NCI-H1105 treated with DMSO at 0.1 percent for 48 hours (cell line): ENCODE data around the gene CYREN.
"Not testable (repeated sequence)": the region's sequence is repeated elsewhere in the genome, so short reads cannot be mapped to it uniquely, and the experiment has no call there.

Experiments
- DNase-seq: peaks from one replicate; lab custom pipeline; 2025; lab: John Stamatoyannopoulos, UW

The CYREN gene

DNA sequence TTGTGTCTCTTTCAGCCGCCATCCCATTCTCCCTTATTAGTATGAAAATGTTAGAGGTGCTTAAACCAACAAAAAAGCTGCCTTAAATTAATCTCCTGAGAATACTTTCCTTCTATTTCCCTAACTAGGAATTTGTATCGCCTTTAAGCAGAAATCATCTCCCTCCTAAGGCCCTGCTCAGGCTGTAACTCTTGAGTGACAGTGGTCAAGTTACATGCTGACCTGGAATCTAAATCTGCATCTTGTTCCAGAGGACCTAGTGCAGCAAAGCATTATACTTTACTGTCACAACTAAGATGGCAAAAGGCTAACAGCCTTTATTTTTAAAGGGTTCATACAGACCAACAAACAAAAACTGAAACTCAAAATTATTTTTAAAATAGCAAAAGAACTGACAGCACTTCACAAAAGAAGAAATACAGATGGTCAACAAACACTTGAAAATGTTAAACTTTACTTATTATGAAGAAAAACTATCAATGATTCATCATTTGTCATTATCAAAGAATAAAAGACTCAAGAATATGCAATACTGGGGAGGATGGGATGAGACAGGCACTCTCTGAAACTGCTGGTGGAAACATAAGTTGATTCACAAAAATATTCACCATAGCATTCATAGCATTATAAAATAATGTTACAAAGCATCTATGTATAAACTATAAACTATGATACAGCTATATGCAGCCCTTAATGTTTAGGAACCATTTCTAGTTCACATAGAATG lies 11.0 kb downstream of the CYREN start:
- no peak for DNase-seq

DNA sequence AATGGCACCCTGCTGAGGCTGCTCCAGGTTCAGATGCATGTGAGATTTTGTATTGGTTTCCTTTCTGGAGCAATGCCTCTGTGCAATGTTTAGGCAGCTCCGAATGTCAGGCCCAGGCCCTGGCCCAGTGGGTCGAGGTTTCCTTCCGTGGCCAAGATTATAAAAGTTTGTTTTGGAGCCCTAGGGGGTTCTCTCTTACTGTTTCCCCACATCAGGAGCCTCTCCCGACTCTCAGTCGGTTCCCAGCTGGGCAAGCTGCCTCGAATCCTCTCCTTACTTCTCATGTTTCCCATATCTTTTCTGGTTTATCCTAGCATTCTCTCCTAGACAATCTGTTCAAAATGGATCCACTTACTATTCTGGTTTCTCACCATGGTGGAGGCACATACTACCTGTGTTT lies 11.6 kb downstream of the CYREN start:
- DNase-seq: no peak

DNA sequence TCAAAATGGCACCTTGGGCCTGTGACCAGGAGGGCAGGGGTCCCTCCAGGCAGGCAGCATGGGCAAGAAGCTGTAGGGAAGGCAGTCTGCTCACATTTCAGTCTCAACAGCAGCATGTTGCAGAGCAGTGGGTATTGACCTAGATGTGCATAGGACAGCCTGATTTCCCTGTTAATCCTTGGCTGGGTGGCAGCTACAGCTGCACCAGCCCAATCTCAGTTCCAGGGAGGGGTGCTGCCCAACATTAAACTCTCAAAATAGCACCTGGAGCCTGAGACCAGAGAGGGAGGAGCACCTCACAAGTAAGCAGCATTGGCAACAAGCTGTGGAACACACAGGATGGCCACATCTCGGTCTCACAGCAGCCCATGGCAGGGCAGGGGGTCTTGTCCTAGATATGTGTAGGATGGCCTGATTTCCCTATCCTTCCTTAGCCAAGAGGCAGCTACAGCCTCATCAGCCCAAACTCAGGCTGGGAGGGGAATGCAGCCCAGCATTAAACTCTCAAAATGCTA lies 12.3 kb downstream of the CYREN start:
- no peak for DNase-seq

DNA sequence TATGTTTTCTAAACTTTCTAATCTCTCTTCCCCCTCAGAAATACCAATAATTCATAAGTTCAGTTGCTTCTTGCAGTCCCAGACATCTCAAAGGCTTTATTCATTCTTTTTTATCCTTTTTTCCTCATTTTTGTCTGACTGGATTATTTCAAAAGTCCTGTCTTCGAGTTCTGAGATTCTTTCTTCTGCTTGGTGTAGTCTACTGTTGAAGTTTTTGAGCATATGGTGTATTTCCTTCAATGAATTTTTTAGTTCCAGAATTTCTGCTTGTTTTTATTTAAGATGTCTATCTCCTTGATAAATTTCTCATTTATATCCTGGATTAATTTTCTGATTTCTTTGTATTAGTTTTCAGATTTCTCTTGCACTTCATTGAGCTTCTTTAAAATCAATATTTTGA lies 14.2 kb downstream of the CYREN start:
- DNase-seq: no peak

DNA sequence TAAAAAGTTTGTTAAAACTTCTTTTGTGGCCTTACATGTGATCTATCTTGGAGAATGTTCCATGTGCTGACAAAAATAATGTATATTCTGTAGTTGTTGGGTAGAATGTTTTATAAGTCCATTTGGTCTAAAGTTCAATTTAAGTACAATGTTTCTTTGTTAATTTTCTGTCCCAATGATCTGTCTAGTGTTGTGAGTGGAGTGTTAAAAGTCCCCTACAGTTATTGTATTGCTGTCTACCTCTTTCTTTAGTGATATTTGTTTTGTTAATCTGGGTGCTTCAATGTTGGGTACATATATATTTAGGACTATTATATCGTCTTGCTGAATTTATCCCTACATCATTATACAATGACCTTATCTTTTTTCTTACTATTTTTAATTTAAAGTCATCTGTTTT lies 15.8 kb downstream of the CYREN start:
- DNase-seq: no peak

DNA sequence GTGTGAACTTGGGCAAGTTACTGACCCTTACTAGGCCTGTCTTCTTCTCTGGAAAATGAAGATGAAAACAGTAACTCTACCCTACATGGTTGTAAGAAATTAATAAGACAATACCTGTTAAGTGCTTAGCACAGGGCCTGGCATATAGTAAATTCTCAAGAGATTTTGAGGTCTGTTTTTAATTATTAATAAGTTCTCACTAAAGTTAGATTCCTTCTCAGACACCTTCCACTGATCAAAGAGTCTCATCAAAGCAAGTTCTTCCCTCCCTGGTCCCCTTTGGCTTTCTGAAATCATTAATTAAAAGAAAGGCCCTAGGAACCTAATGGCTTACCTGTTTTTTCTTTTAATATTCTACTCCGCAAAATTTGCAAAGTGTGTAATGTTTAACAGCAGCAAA lies 18.1 kb downstream of the CYREN start:
- no peak for DNase-seq

DNA sequence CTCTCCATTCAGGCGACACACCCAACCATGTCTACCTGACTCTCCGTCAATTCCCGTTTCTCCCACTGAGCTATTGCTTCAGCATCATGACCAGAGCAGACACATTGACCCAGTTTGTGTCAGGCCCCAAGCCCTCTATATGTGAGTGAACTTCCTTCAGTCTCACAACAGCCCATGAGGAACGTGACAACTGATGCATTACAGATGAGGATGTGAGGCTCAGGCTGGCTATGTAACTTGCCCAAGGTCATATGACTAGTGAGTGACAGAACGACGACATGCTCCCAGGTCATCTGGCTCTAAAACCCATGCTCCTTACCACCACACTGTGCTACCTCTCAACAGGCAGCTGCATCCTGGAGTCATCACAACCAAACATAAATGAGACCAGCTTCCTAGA lies 19.0 kb downstream of the CYREN start:
- DNase-seq: no peak

DNA sequence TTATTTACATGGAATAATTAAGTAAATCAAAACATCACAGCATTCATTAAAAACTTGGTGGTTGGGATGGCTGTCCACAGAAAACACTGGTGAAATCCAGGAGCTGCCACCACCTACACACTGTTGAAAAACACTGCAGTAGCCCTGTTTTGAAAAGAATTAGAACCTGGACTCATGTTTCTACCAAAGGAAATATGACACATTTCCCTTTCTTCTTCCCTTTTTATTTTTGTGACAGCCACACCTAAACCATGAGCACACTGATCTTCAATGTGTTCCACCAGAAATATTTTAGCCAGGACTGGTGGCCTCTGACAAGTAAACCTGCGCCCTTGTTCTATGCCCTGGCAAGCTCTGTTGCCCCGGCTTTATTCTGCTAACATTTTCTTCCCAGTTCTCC lies 19.4 kb downstream of the CYREN start:
- no peak for DNase-seq

DNA sequence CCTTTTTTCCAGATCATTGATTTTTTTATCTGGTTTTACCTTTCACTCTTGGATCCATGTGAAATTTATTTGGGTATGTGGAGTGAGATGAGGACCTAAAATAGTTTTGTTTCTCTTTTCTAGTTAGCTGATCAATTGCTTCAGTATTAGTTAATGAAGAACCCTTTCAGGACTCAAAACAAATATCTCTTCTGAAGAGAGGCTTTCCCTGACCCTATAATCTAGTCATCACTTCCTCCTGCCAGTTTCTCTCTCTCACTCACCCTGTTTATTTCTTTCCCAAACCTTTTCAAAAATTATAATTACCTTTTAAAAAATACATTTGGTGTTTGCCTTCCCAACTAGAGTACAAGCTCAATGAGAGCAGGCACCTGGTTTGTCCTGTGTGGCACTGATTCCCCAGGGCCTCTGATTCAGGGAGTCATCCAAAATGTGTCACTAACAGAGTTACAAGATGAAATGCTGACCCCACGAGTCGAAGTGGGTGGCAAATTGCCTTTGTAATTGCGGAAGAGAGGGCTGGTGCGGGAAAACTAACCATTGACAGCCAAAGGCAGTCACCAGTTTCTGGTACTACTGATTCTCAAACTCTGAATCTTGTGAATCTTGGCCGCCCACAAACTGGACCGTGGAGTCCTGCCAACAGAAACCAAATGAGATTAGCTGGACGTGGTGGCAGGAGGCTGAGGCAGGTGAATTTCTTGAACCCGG lies 20.3 kb downstream of the CYREN start:
- no peak for DNase-seq

DNA sequence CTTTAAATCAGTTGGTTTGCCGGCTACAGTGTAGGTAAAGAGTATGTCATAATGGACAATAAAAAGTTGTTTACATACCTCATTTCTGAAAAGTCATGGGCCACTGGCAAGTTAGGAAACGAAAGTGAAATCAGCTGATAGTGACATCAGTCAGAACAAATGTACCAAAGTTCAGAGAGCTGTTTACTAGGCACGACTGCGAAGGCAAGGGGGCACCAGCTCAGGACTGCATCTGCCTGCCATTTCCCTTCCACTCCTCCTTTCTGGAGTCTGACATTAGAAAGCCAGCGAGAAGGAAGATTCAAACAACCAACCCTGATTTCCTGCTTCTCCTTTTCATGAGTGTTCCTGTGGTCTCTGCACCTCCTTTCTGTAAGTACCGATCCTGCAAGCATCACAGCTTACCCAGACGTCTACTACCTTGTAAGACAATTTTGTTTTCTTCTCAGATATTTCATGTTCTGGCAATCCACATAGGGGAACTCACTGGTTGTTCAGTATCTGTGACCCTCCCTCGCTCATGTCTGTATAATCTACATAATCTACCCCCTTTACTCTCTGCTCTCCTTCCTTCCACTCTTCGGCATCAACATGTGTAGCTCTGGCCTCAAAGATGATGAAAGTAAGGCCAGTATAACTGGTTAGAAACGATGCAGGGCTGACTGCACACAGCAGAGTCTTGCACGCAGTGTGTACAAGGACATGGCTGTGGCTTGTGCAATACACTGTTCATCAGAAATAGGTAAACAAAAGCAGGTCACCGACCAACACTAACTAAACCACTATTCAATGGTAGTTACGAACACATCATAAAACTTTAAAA lies 22.4 kb downstream of the CYREN start, which contains the start of gene TMEM140:
TSS of gene TMEM140 (plus strand) at position 174 of the 823 bp plus-strand sequence. CDS start 16,370 bp downstream, outside the sequence.
- DNase-seq: no peak

DNA sequence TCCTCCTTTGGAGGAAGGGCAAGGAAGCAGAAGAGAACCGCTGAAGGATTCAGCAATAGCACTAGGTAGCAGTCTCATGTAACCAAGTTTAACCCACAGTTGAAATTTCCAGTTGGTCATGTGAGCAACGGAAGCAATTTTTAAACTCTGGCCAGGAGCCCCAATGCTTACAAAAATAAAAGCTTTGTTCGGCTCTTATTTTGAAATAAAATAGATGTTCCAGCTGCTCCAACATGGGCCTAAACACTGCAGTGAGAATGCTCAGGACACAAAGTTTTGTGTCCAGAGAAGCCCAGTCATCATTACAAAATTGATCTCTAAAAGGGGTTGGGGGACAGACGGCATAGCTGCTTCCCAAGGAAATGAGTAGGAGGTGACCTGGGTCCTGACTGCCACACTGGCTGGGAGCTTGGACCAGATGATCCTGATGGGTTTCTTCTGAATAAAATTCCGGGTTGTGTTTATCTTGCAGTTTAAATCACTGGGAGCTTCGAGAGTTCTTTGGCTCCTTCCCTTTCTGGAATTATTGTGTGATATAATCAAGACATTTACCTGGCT lies 23.1 kb downstream of the CYREN start:
- no peak for DNase-seq

DNA sequence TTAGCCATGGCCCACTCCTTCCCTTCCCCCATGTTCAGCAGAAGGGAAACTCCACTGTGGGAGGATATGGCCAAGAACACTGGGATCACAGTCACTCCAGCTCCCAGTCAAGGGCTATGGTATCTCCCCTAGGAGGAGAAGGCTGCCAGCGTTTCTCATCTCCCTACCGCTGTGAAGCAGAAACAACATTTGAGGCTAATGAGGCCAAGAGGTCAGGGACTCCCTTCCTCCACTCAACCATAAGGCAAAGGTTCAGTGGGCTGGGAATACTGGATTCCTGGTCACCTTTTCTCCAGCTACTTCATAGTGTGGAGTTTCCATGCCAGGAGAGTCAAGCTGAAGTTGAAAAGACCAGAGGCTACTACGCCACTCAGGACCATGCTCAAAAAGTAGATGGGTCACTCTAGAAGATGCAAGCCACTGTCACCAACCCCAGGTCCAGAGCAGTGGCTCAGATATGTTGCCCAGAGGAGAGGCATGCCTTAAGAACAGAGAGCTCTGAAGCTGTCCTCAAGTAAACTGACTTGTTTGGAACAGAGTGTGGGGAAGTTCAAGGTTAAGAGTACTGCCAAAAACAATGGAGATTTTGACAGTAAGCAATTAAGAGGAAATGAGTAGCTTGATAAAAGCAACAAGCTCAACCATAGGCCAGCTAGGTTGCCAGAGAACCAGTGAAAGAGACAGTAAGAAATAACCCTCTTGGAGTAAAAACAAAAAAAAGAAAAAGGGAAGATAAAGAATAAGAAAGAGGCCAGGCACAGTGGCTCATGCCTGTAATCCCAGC lies 26.4 kb downstream of the CYREN start:
- no peak for DNase-seq

DNA sequence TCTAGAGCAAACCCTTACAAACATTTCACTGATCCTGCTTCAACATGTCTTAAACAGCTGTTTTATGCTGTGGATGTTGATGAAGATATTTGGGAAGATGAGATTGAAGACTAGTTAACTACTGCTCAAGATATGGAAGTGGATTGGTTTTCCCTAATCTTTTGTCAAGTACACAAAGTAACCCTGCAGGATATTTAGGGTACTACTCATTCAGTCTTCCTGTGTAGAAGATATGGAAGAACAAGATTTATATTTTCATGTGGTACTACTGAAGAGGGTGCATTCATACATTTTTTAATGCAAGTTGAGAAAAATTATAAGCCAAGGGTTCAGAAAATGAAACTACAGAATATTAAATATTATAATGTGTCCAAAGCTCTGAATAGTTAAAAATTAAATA lies 40.9 kb downstream of the CYREN start:
- no peak for DNase-seq

DNA sequence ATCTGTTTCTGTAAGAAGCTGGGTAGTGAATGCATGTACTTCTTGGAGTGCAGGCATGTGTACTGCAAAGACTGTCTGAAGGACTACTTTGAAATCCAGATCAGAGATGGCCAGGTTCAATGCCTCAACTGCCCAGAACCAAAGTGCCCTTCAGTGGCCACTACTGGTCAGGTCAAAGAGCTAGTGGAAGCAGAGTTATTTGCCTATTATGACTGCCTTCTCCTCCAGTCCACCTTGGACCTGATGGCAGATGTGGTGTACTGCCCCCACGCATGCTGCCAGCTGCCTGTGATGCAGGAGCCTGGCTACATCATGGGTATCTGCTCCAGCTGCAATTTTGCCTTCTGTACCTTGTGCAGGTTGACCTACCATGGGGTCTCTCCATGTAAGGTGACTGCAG lies 41.6 kb downstream of the CYREN start:
- no peak for DNase-seq

DNA sequence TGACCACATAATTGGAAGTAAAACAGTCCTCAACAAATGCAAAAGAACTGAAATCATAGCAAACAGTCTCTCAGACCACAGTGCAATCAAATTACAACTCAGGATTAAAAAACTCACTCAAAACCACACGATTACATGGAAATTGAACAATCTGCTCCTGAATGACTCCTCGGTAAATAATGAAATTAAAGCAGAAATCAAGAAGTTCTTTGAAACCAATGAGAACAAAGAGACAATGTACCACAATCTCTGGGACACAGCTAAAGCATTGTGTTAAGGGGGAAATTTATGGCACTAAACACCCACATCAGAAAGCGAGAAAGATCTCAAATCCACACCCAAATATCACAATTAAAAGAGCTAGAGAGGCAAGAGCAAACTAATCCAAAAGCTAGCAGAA lies 45.9 kb downstream of the CYREN start:
- DNase-seq: not testable (repeated sequence)

DNA sequence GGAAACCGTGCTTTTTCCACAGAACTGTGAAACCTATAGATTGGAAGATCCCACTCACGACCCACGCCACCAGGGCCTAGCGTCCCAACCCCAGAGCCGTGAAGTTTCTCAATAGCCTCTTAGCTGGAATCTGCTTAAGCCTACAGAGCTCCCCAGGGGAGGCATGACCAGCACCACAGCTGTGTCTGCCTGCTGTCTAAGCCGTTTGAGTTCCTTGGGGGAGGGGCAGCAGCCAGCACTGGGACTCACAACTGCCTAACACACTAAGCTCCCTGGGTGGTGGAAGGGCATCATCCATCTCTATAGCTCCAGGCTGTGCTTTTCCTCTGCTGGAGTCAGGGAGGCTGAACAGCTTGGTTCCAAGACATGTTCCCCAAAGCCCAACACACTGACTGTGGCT lies 48.6 kb downstream of the CYREN start:
- DNase-seq: no peak

DNA sequence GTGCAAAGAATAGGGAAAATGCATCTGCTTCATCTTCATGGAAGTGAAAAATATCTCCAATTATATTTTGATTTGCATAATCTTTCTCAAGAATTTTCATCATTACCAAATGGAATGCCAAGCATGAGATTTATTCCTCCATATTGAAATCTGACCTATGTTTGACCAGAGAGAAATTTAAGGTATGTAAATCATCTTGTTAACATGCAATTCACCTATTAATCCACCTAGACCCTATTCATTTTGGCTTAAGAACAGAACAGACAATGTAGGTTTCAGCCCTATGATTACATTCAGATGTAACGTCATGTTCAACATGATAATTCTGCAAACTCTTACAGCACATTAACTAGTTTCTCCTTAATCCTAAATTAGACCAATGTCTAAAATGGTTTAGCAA lies 53.4 kb downstream of the CYREN start:
- no peak for DNase-seq
